GM12878 (cell line): ENCODE results near the gene GIGYF2. TPM values are rescaled to one million over a fixed set of nuclear protein-coding genes. Genes with fewer than 3 reads are reported as not detected.

Experiments used
- ATAC-seq: fragments of 200-7000 bp; cut with Tn5 transposase; 3 replicates; pipeline ENCODE4 v1.9.1; 2020; ENCODE audit warnings: mild to moderate bottlenecking, moderate library complexity
- BruUV-seq: library from RNA; stranded (reverse); fragments of 400-500 nt; replicated peaks from 2 replicates; lab custom pipeline; 2021; lab: Mats Ljungman, UMichigan
- CTCF ChIA-PET: fragments of 300-600 bp; sonication (Branson Sonifier 250); formaldehyde crosslinking; extraction: SDS; loops from one replicate; lab custom pipeline; 2021; ENCODE audit warnings: inconsistent platforms; lab: Yijun Ruan, JAX
- POLR2A ChIA-PET: fragments of 350-600 bp; formaldehyde crosslinking; extraction: SDS; loops from one replicate; lab custom pipeline; 2021; ENCODE audit warnings: inconsistent platforms; lab: Charles Lee
- RAD21 ChIA-PET: fragments of 300-600 bp; sonication (Branson Sonifier 250); formaldehyde crosslinking; loops from one replicate; lab custom pipeline; 2023; ENCODE audit warnings: antibody characterized with exemption; ENCODE audit not compliant: unreplicated experiment; lab: Charles Lee
- SMC1A ChIA-PET: fragments of 300-600 bp; sonication (Branson Sonifier 250); formaldehyde crosslinking; loops from one replicate; lab custom pipeline; 2023; ENCODE audit not compliant: unreplicated experiment, uncharacterized antibody; lab: Charles Lee
- DNase-seq: peaks from one replicate; pipeline ENCODE4 v3.0.0-alpha.2; 2011; ENCODE audit warnings: low read depth, low spot score
- FAIRE-seq: peaks from 3 replicates; lab custom pipeline; 2011; peaks lifted over from hg19 to GRCh38; lab: Jason Lieb, UNC
- H2AFZ ChIP-seq: 2 replicates; pipeline ENCODE4 v1.6.0; 2011; ENCODE audit warnings: low read depth, low read length, control low read depth; ENCODE audit not compliant: control insufficient read depth
- H3K27ac ChIP-seq: 2 replicates; pipeline ENCODE4 v1.5.1; 2011; ENCODE audit warnings: control low read depth; ENCODE audit not compliant: control insufficient read depth, insufficient read depth
- H3K27me3 ChIP-seq, 2 experiments: replicated peaks in 1 of 2; 2 replicates each; pipeline versions ENCODE4 v1.6.0 to v1.6.1; 2011; ENCODE audit warnings: low read length in 1 of 2; ENCODE audit not compliant: control insufficient read depth in 2 of 2, insufficient read depth in 2 of 2
- H3K36me3 ChIP-seq, 2 experiments: 2 replicates each; pipeline ENCODE4 v1.5.1; 2011; ENCODE audit warnings: low read length in 1 of 2; ENCODE audit not compliant: control insufficient read depth in 2 of 2, insufficient read depth in 2 of 2
- H3K4me1 ChIP-seq: 2 replicates; pipeline ENCODE4 v1.6.1; 2011; ENCODE audit warnings: mild to moderate bottlenecking, low read length, moderate library complexity, mixed read lengths; ENCODE audit not compliant: control insufficient read depth, insufficient read depth
- H3K4me2 ChIP-seq: 2 replicates; pipeline ENCODE4 v1.6.0; 2011; ENCODE audit warnings: control low read depth; ENCODE audit not compliant: control insufficient read depth, insufficient read depth
- H3K4me3 ChIP-seq: fragments of 200-600 bp; sonication (generic); 2 replicates; pipeline ENCODE4 v1.5.1; 2016
- H3K79me2 ChIP-seq: 2 replicates; pipeline ENCODE4 v1.6.0; 2011; ENCODE audit warnings: low read length; ENCODE audit not compliant: control insufficient read depth, insufficient read depth
- H3K9ac ChIP-seq: 2 replicates; pipeline ENCODE4 v1.8.0; 2011; ENCODE audit warnings: low read length, control low read depth, mixed read lengths; ENCODE audit not compliant: control insufficient read depth, insufficient read depth
- H3K9me3 ChIP-seq: replicated peaks from 3 replicates; pipeline ENCODE4 v1.5.1; 2011; ENCODE audit warnings: mild to moderate bottlenecking, low read length; ENCODE audit not compliant: control insufficient read depth, insufficient read depth
- H4K20me1 ChIP-seq: 2 replicates; pipeline ENCODE4 v1.6.0; 2011; ENCODE audit not compliant: control insufficient read depth, insufficient read depth
- JUNB ChIP-seq: IDR thresholded peaks from 2 replicates; pipeline ENCODE4 v1.6.1; 2016; ENCODE audit warnings: antibody characterized with exemption, mild to moderate bottlenecking
- NFXL1 ChIP-seq: fragments of 450-650 bp; IDR thresholded peaks from 2 replicates; pipeline ENCODE4 v1.6.1; 2017; ENCODE audit warnings: antibody characterized with exemption, mild to moderate bottlenecking, borderline replicate concordance
- ZNF687 ChIP-seq: fragments of 450-650 bp; IDR thresholded peaks from 2 replicates; pipeline ENCODE4 v1.6.1; 2017; ENCODE audit warnings: mild to moderate bottlenecking, moderate library complexity
- WGBS: methylation state at CpG from one replicate; pipeline ENCODE4 v1.1.6; 2016; ENCODE audit warnings: low lambda C conversion rate; ENCODE audit not compliant: insufficient replicate concordance, insufficient coverage; ENCODE audit errors: missing lambda C conversion rate; 5-methylcytosine and 5-hydroxymethylcytosine counted together
- in situ Hi-C: fragments of 300-500 bp; cut with MboI; formaldehyde crosslinking; loops from 9 replicates; pipeline ENCODE4 v1.14.3; 2018; ENCODE audit warnings: mixed read lengths
- intact Hi-C: fragments of 100-400 bp; cut with micrococcal nuclease; formaldehyde crosslinking; loops from one replicate; pipeline ENCODE4 v1.14.2; 2022; ENCODE audit not compliant: unreplicated experiment
- polyA plus RNA-seq, 11 experiments: library from polyadenylated mRNA; depleted of rRNA in 4 of 11; unstranded in 6 of 11; stranded (reverse) in 5 of 11; fragments of >200 nt; fragmentation: Nextera tagmentation in 4 of 11; fragmentation: Illumina TruSeq in 1 of 11; extraction: Ambion mirVana in 4 of 11; extraction: Trizol in 1 of 11; gene quantifications; 1 replicate in 1 of 11; 2 replicates in 10 of 11; pipeline versions ENCODE4 v1.2.1 to v1.2.3, GENCODE V29; 2011 to 2016; ENCODE audit warnings: inconsistent platforms in 2 of 11, missing spikeins in 2 of 11, low read depth in 1 of 11
- total RNA-seq, 4 experiments: library from RNA; depleted of rRNA in 3 of 4; stranded (reverse); fragments of >200 nt in 3 of 4; fragmentation: Illumina TruSeq in 1 of 4; extraction: Trizol in 1 of 4; gene quantifications; 2 replicates each; pipeline versions ENCODE4 v1.2.1 to v1.2.3, GENCODE V29; 2013 to 2021

The GIGYF2 gene
- total and polyA plus RNA-seq, 10 of the 15 experiments (the other 5 are each of a cell fraction or from before 2014, with no cell fraction given) = 12.2 to 47.2 (median 39.0) TPM

- intact Hi-C loops (no loop called here), in situ Hi-C loops (no loop called here)
- no peaks in the 10 kb centered on the region for H4K20me1 ChIP-seq
- no peak overlapping the region for H3K27ac ChIP-seq
- H3K36me3 ChIP-seq = no peaks in the 10 kb centered on the region; a peak in 1 of 4 replicates
- FAIRE-seq = no peak
- ATAC-seq = no peak
- no peak for DNase-seq
- no peak overlapping the region for H3K4me3 ChIP-seq
- no peaks in the 10 kb centered on the region for H3K79me2 ChIP-seq
- H3K4me2 ChIP-seq = no peak overlapping the region
- no peaks in the 10 kb centered on the region for H3K4me1 ChIP-seq
- no peaks in the 10 kb centered on the region for H3K9me3 ChIP-seq
- TF ChIP-seq JUNB (no peak), NFXL1 (no peak), ZNF687 (no peak)
- ChIA-PET SMC1A (no interaction called here), POLR2A (no interaction called here), RAD21 (no interaction called here), CTCF (no interaction called here)
- WGBS = 58% methylated on average over 17 of the region's 17 CpGs
- no peak overlapping the region for H2AFZ ChIP-seq
- H3K27me3 ChIP-seq = no peaks in the 10 kb centered on the region; a peak in 1 of 4 replicates
- H3K9ac ChIP-seq = no peak overlapping the region
- BruUV-seq = no TSS peak
These were observed 185.0 kb downstream of the GIGYF2 start for GRCh38 chr2:232882085-232882484.
